HepG2 (cell line): ENCODE data around the gene TELO2. TPM values are rescaled to one million over a fixed set of nuclear protein-coding genes. Genes with fewer than 3 reads are reported as not detected.

Experiments used
- AHDC1 ChIP-seq: sonication (generic); formaldehyde crosslinking; IDR thresholded peaks from 2 replicates; pipeline ENCODE4 v1.5.1; 2020; ENCODE audit warnings: mild to moderate bottlenecking, missing genetic modification reagents, borderline replicate concordance
- HOXA3 ChIP-seq: sonication (generic); formaldehyde crosslinking; IDR thresholded peaks from 2 replicates; pipeline ENCODE4 v1.5.0; 2020; ENCODE audit warnings: missing genetic modification reagents
- MBD4 ChIP-seq: IDR thresholded peaks from 2 replicates; pipeline ENCODE4 v1.6.1; 2012; ENCODE audit warnings: low read length, inconsistent platforms, borderline replicate concordance
- MZF1 ChIP-seq: sonication (generic); formaldehyde crosslinking; IDR thresholded peaks from 2 replicates; pipeline ENCODE4 v1.8.1; 2023; ENCODE audit warnings: mild to moderate bottlenecking, missing genetic modification reagents, borderline replicate concordance
- ZBTB39 ChIP-seq: sonication (generic); formaldehyde crosslinking; IDR thresholded peaks from 2 replicates; pipeline ENCODE4 v1.5.0; 2020; ENCODE audit warnings: missing genetic modification reagents
- ZKSCAN1 ChIP-seq: fragments of 150-350 bp; IDR thresholded peaks from 2 replicates; pipeline ENCODE4 v1.6.1; 2014; ENCODE audit warnings: low read length
- polyA plus RNA-seq, 8 experiments: library from polyadenylated mRNA; depleted of rRNA in 3 of 8; stranded (reverse) in 7 of 8; unstranded in 1 of 8; fragments of >200 nt; fragmentation: Illumina TruSeq in 4 of 8; extraction: Trizol in 4 of 8; gene quantifications; 2 replicates each; pipeline versions ENCODE4 v1.2.1 to v1.2.3, GENCODE V29; 2011 to 2016; ENCODE audit warnings: low read depth in 4 of 8, missing spikeins in 1 of 8, mixed read lengths in 1 of 8; ENCODE audit not compliant: insufficient read depth in 1 of 8
- total RNA-seq, 5 experiments: library from RNA; depleted of rRNA; stranded (reverse); fragments of >200 nt; fragmentation: Illumina TruSeq; extraction: Trizol; gene quantifications; 2 replicates each; pipeline ENCODE4 v1.2.3, GENCODE V29; 2016; ENCODE audit warnings: low read depth in 1 of 5
- TF ChIP-seq, protein P1 (sequence below), 2 experiments: sonication (generic) in 1 of 2; formaldehyde crosslinking in 1 of 2; IDR thresholded peaks; 2 replicates each; pipeline versions ENCODE4 v1.4.0 to v1.6.1; 2018 to 2020; ENCODE audit warnings: missing genetic modification reagents in 2 of 2, borderline replicate concordance in 1 of 2, low read depth in 1 of 2, mild to moderate bottlenecking in 1 of 2, missing biosample characterization in 1 of 2

Gene TELO2
- total and polyA plus RNA-seq, 2 of the 13 experiments (the other 11 are each of a cell fraction or from before 2014, with no cell fraction given): 10.1 to 17.9 TPM

DNA sequence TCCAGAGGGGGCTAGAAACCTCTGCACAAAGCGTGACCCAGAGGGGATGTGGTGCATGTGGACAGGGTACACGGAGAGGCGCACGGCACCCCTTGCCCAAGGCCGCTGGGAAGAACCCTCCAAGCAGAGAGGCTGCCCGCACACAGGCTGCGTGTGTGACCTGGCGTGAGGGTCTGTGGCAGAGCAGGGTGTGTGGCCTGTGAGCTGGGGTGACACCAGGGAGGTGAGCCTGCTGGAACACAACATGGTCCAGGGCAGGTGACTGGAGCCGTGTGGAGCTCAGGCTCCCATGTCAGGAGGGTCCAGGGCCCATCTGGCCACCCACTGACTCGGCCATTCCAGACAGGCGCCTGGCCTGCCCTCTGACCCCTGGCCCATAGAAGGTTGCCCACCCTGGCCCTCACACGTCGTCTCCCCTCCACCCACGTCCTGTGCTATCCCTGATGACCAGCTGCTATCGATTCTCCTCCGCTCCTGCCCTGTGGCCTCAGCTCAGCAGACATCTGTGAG, 25.5 kb downstream of the TELO2 start (continued):
- TF ChIP-seq ZBTB39 (CRISPR knock-in tag): no peak
- TF ChIP-seq HOXA3 (CRISPR knock-in tag): no peak
- no peak for TF ChIP-seq ZKSCAN1
- no peak for TF ChIP-seq AHDC1 (CRISPR knock-in tag)
- no peak for TF ChIP-seq MBD4
- TF ChIP-seq, protein P1, sequence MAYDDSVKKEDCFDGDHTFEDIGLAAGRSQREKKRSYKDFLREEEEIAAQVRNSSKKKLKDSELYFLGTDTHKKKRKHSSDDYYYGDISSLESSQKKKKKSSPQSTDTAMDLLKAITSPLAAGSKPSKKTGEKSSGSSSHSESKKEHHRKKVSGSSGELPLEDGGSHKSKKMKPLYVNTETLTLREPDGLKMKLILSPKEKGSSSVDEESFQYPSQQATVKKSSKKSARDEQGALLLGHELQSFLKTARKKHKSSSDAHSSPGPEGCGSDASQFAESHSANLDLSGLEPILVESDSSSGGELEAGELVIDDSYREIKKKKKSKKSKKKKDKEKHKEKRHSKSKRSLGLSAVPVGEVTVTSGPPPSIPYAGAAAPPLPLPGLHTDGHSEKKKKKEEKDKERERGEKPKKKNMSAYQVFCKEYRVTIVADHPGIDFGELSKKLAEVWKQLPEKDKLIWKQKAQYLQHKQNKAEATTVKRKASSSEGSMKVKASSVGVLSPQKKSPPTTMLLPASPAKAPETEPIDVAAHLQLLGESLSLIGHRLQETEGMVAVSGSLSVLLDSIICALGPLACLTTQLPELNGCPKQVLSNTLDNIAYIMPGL (CRISPR knock-in tag; IDR thresholded peaks at IDR 0.05; ENCODE audit: borderline replicate concordance in 1 of 2, low read depth in 1 of 2): no peak
- TF ChIP-seq MZF1 (CRISPR knock-in tag): no peak
- TF ChIP-seq, all 625 proteins: peak for 0
